ENCODE results near the gene CD164. TPM values are rescaled to one million over a fixed set of nuclear protein-coding genes. Genes with fewer than 3 reads are reported as not detected.
A peak's percentile ranks its signal among the peaks of the same experiment; 100 is the strongest.

The CD164 gene
- total RNA-seq (2021; ENCODE audit: unreplicated experiment) = 337 TPM
- 405 TPM for polyA plus RNA-seq (2012; ENCODE audit: insufficient read length)
- percentile 98 among the genes with signal in this experiment for Bru-seq, nascent RNA
- percentile 99 among the genes with signal in this experiment for BruChase-seq, experiment 1, labeled RNA remaining after a 2-hour chase
- BruChase-seq, experiment 2, labeled RNA remaining after a 6-hour chase = percentile 100 among the genes with signal in this experiment
- long read RNA-seq, transcript CD164-206 (5 exons, 2,845 nt) = minor isoform, 5 of 1,014 reads
- long read RNA-seq, transcript CD164-203 (5 exons, 2,936 nt) = minor isoform, 128 of 1,014 reads
- long read RNA-seq, transcript CD164-208 (6 exons, 778 nt) = minor isoform, 5 of 1,014 reads
- long read RNA-seq, transcript CD164-202 (6 exons, 3,365 nt) = major isoform, 847 of 1,014 reads
- long read RNA-seq, partial matches to known transcripts = 1 of 1,014 reads
- long read RNA-seq, other reads (novel, unspliced or antisense) = 26 of 1,014 reads

DNA sequence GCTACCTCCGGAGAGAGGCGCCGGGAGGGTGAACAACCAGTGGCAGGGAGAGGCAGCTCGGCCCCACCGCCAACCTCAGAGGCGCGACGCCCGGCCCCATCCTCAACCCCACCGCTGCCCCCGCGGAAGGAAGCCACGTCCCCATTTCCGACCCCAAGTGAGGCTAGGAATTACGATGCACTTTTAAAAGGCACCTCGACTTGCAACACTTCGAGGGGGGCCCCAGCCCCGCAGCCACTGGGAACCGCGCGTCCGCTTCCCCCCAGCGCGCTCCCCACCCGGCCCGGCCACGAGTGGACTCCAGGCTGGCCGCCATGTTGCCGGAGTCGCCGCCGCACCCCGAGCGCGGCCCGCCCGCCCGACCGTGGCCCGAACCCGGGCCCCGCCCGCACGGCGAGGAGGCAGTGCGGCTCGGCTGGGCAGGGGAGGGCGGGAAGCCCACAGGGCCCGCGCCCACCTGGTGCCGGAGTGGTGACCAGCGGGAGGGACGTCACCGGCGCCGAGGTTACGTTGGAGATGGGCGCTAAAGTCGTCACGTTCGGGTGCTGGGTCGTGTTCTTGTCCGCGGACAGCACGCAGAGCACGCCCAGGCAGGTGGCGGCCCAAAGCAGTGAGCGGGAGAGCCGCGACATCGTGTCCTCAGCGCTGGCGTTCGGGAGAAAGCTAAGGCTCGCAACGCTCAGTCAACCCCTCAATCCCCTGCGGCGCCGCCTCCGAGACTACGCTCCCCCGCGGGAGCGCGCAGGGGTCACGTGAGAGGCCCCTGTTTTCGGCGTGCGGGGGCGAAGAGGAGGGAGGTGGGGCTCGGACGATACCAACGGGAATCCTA, at the start of gene CD164:
TSS of gene CD164 (minus strand) at position 721 of the 829 bp plus-strand sequence. CDS start at position 632, 89 bp downstream.
- Histone ChIP-seq H3K4me1 (ENCODE audit: control insufficient read depth, insufficient read depth, low read length) (peaks cover 33% of the 10 kb centered on the region), H3K27me3 (ENCODE audit: control insufficient read depth, insufficient read depth, low read length) (no peaks in the 10 kb centered on the region), H3K27ac (ENCODE audit: low read length) (peak within 1 kb of the TSS; percentile 98), H3K4me3 (ENCODE audit: low read depth in 2 of 2, low read length in 2 of 2) (peak within 1 kb of the TSS; percentile 73 to 88), H3K36me3 (ENCODE audit: control insufficient read depth, insufficient read depth, low read length) (peaks cover 25% of the 10 kb centered on the region), H3K9me3 (ENCODE audit: control insufficient read depth, insufficient read depth, low read depth, low read length) (no peaks in the 10 kb centered on the region)
- peak; percentile 96 for TF ChIP-seq SIN3A (IDR thresholded peaks at IDR 0.05; ENCODE audit: borderline replicate concordance, insufficient read depth, low read depth, low read length)
- no peak; the same call in 1 of the 2 replicates for TF ChIP-seq TCF7L2 (IDR thresholded peaks at IDR 0.05; ENCODE audit: low read depth, low read length)
- TF ChIP-seq CTCF (IDR thresholded peaks at IDR 0.05) = no peak
- peak; percentile 82; the same call in 1 of the 2 replicates for TF ChIP-seq POLR2AphosphoS5 (IDR thresholded peaks at IDR 0.05; ENCODE audit: low read depth, low read length)
- TF ChIP-seq, protein P1, sequence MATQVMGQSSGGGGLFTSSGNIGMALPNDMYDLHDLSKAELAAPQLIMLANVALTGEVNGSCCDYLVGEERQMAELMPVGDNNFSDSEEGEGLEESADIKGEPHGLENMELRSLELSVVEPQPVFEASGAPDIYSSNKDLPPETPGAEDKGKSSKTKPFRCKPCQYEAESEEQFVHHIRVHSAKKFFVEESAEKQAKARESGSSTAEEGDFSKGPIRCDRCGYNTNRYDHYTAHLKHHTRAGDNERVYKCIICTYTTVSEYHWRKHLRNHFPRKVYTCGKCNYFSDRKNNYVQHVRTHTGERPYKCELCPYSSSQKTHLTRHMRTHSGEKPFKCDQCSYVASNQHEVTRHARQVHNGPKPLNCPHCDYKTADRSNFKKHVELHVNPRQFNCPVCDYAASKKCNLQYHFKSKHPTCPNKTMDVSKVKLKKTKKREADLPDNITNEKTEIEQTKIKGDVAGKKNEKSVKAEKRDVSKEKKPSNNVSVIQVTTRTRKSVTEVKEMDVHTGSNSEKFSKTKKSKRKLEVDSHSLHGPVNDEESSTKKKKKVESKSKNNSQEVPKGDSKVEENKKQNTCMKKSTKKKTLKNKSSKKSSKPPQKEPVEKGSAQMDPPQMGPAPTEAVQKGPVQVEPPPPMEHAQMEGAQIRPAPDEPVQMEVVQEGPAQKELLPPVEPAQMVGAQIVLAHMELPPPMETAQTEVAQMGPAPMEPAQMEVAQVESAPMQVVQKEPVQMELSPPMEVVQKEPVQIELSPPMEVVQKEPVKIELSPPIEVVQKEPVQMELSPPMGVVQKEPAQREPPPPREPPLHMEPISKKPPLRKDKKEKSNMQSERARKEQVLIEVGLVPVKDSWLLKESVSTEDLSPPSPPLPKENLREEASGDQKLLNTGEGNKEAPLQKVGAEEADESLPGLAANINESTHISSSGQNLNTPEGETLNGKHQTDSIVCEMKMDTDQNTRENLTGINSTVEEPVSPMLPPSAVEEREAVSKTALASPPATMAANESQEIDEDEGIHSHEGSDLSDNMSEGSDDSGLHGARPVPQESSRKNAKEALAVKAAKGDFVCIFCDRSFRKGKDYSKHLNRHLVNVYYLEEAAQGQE (IDR thresholded peaks at IDR 0.05; ENCODE audit: insufficient read depth in 1 of 2, low read depth in 2 of 2, low read length in 1 of 2) = no peak
- ATAC-seq (peak; percentile 82), DNase-seq (ENCODE audit: low read depth, low spot score) (peak; percentile 87)
- no TSS peak for BruUV-seq (replicated peaks)
- in situ Hi-C loops (cut with HindIII; ENCODE audit: low pct_unique_long_range_greater_than_20kb, low sequenced_read_pairs) = no loop called here
- POLR2A ChIA-PET = interaction anchor here (0.6 to 0.9 kb wide), 3 partner anchors 9 to 1842 kb away, joined by 3 to 9 read pairs (median 3); no protein-coding TSS in a partner anchor
- CTCF ChIA-PET = interaction anchor here (0.6 to 3.1 kb wide), 3 partner anchors 194 to 584 kb away, joined by 3 to 20 read pairs (median 5); partner anchors contain the start of genes CEP57L1 and SESN1
- intact Hi-C loops (cut with micrococcal nuclease; ENCODE audit: unreplicated experiment) = loop anchor here (2.0 to 5.0 kb wide), 2 partner anchors 60 to 287 kb away; partner anchors contain the start of genes CEP57L1, PPIL6, SESN1 and SMPD2

DNA sequence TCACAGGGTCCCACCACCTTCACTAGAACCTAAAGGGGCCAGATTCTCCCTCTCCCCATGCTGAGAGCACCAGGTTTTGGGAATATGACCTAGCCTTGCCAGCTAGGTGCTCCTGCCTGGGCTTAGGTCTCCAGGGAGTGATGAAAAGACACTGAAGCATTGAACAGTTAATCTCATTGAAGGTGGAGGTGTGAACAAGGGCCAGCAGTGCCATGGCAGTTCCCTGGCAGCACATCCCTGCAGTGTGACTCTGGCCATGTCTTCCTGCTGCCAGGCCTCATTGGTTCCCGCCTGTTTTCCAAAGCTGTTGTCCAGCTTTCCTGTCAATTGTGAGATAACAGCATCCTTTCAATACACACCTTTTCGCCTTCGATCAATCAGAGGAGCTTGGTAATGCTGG, 47.2 kb upstream of the CD164 start:
- CTCF ChIA-PET = no interaction called here
- in situ Hi-C loops (cut with HindIII; ENCODE audit: low pct_unique_long_range_greater_than_20kb, low sequenced_read_pairs) (no loop called here), intact Hi-C loops (cut with micrococcal nuclease; ENCODE audit: unreplicated experiment) (no loop called here)
- Histone ChIP-seq H3K9me3 (ENCODE audit: control insufficient read depth, insufficient read depth, low read depth, low read length) (no peaks in the 10 kb centered on the region), H3K27ac (ENCODE audit: low read length) (no peak overlapping the region), H3K36me3 (ENCODE audit: control insufficient read depth, insufficient read depth, low read length) (no peaks in the 10 kb centered on the region), H3K4me3 (ENCODE audit: low read depth in 2 of 2, low read length in 2 of 2) (no peak overlapping the region), H3K27me3 (ENCODE audit: control insufficient read depth, insufficient read depth, low read length) (no peaks in the 10 kb centered on the region), H3K4me1 (ENCODE audit: control insufficient read depth, insufficient read depth, low read length) (peaks cover 4% of the 10 kb centered on the region; the same call in 1 of the 2 replicates)
- TF ChIP-seq SIN3A (IDR thresholded peaks at IDR 0.05; ENCODE audit: borderline replicate concordance, insufficient read depth, low read depth, low read length) = no peak
- TF ChIP-seq, protein P1 (IDR thresholded peaks at IDR 0.05; ENCODE audit: insufficient read depth in 1 of 2, low read depth in 2 of 2, low read length in 1 of 2) = no peak
- no peak for TF ChIP-seq CTCF (IDR thresholded peaks at IDR 0.05)
- no peak for TF ChIP-seq POLR2AphosphoS5 (IDR thresholded peaks at IDR 0.05; ENCODE audit: low read depth, low read length)
- no peak for TF ChIP-seq TCF7L2 (IDR thresholded peaks at IDR 0.05; ENCODE audit: low read depth, low read length)
- no peak for ATAC-seq
- POLR2A ChIA-PET = interaction anchor here (0.7 kb wide), 1 partner anchor 20 kb away, joined by 4 read pairs; no protein-coding TSS in a partner anchor
- no peak for DNase-seq (ENCODE audit: low read depth, low spot score)
- BruUV-seq (replicated peaks) = no TSS peak
